NCI-H1694 (cell line): Measurements from ENCODE around the gene CUTA.

Experiments
- DNase-seq: peaks from one replicate; lab custom pipeline; 2025; lab: John Stamatoyannopoulos, UW

Gene CUTA

GRCh38 chr6:33420491-33421343, 2.8 kb upstream of the CUTA start:
- peak; percentile 64 for DNase-seq

- peak; percentile 26 for DNase-seq
Measured at GRCh38 chr6:33419580-33420490, 1.9 kb upstream of the CUTA start, which contains the start of gene SYNGAP1. Gene SYNGAP1, plus strand, starts transcription at chr6:33420065. Its CDS starts 200 bp downstream, at chr6:33420265.

GRCh38 chr6:33418690-33419291, 884 bp upstream of the CUTA start:
- DNase-seq: no peak

- DNase-seq: no peak
Measured at GRCh38 chr6:33417128-33417902, 592 bp downstream of the CUTA start.

- no peak for DNase-seq
Measured at GRCh38 chr6:33416386-33417127, 1.4 kb downstream of the CUTA start.

GRCh38 chr6:33415831-33416230, 2.1 kb downstream of the CUTA start:
- DNase-seq: no peak

- no peak for DNase-seq
Measured at GRCh38 chr6:33414592-33415271, 3.2 kb downstream of the CUTA start.

GRCh38 chr6:33413241-33414120, 4.4 kb downstream of the CUTA start:
- DNase-seq: no peak

GRCh38 chr6:33412140-33413009, 5.5 kb downstream of the CUTA start:
- DNase-seq: no peak

- DNase-seq: no peak
Measured at GRCh38 chr6:33411632-33412005, 6.3 kb downstream of the CUTA start.

- DNase-seq: no peak
Measured at GRCh38 chr6:33410711-33411631, 6.9 kb downstream of the CUTA start, which contains the start of gene PHF1. Gene PHF1, plus strand, starts transcription at chr6:33411014. Its CDS starts 1,250 bp downstream, at chr6:33412264.

GRCh38 chr6:33410050-33410710, 7.7 kb downstream of the CUTA start:
- DNase-seq: peak; percentile 93

GRCh38 chr6:33407132-33407718, 10.7 kb downstream of the CUTA start:
- no peak for DNase-seq

GRCh38 chr6:33406126-33406525, 11.8 kb downstream of the CUTA start:
- DNase-seq: no peak

- DNase-seq: no peak
Measured at GRCh38 chr6:33405386-33405940, 12.4 kb downstream of the CUTA start.

- no peak for DNase-seq
Measured at GRCh38 chr6:33404884-33405283, 13.0 kb downstream of the CUTA start.
